ENCODE results near the gene OR10V1.

The OR10V1 gene

DNA sequence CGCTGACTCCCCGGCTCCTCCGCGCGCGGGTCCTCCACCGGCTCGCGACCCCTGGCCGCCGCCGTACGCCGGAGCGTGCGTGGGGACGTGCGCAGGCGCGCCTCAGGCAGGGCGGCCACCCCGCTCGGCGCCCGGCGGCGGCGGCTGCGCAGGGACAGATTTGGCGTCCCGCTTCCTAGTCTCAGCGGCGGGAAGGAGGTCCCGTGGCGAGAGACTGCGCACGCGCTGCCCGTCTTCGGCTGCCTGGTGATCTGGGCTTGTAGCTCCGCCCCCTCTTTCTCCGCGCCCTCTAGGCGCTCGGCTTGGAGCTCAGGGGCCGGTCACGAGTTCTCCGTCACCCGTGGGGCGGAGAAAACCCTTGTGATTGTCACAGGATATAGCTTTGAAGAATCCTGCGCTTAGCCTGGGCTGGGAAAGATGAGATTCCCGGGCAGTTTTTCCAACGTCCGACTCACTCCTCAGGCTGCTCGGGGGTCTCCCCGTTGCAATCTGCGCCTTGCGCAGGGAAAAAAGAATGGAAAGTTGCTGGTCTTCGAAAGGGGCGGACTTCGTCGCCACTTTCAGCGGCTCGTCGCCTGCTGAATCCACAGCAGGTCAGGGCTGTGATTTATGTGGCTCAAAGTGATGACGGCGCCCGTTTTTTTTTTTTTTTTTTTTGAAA, 44.6 kb downstream of the OR10V1 start, which contains the start of gene PATL1:
PATL1 (minus strand) TSS at position 88 of the 661 bp plus-strand sequence. CDS start 142 bp downstream, outside the sequence.
- DNase-seq (ENCODE audit: low read depth in 2 of 2) = peak; percentile 97 to 98

DNA sequence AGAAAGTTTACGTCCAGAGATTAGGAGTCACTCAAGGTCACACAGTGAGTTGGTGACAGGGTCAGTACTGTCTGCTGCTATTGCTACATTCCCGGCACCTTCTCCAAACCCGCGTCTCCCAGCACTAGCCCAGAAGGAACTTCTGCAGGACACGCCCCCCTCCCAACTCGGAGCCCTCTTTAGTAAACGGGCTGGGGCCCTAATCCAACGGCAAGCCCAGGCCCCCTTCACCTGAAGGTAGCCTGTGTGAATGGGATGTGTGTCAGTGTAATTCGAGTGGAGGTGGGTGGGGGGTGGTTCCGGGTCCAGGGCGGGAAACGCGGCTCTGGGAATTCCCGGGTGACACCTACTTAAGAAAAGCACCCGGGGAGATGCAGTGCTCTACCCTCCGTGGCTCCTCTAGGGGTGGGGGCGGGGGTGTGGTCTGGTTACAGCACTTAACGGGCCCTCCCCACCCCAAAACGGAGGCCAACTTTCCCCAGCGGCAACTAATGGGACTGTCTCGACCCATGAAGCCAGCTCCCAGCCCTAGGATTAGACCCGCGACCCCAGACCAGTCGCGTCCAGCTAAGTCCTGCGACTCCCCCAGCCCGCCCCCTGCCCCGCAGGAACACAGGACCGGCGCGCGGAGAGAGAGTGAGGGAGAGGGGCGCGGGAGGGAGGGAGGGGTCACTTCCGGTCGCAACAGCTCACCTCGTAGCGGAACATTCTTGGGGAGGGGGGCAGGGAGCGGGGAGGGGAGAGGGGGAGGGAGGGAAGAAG, 45.3 kb downstream of the OR10V1 start:
- peak; percentile 64 to 70 for DNase-seq (ENCODE audit: low read depth in 2 of 2)

DNA sequence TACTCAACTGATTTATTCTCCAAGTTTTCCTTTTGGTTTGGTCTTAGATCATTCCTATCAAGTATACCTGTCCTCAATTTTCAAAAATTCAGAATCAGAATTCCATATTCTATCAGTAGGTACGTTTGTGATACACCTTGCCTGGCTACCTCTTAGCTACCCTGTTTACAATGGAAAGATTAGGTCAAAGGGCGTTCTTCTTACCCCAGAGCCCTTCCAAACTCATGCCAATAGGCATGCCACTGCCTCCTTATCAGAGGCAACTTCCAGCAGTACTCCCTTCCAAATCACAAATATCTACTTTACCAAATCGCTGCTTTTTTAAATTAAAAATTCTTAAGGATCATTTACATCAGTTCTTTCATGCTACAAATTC, 45.8 kb downstream of the OR10V1 start:
- DNase-seq (ENCODE audit: low read depth in 2 of 2) = no peak

DNA sequence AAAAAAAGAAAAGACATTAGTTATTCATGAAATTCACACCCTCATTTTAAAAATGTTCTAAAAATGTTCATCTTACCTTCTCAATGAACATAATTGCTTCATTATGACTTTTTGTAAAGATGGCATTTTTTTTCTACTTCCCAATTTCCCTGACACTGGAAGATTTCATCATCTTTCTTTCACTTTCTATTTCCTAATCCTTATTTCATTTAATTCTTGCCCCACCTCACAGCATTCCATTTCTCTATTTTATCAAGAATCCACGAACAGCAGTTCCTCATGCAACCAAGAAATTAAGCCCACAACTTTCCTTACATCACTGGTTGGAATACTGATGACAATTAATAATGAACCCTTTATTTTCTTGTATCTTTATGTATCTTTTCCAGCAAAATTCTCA, 46.7 kb downstream of the OR10V1 start:
- DNase-seq (ENCODE audit: low read depth in 2 of 2) = no peak
